ENCODE data around the gene SPACA7.

Gene SPACA7

GRCh38 chr13:112345826-112346172 is 30.4 kb upstream of the SPACA7 start:
- no peak for TF ChIP-seq REST (IDR thresholded peaks at IDR 0.05; ENCODE audit: insufficient replicate concordance, low read depth)
- TF ChIP-seq CTCF (IDR thresholded peaks at IDR 0.05; ENCODE audit: insufficient read depth, low read length), result no peak
- DNase-seq (ENCODE audit: low read depth in 1 of 2, low spot score in 1 of 2), result no peak
- Histone ChIP-seq H3K4me3 (replicated peaks; ENCODE audit: insufficient read depth, low read length) (no peak overlapping the region), H3K27ac (replicated peaks) (no peak overlapping the region), H3K27me3 (ENCODE audit: insufficient read depth, poor library complexity, severe bottlenecking) (peaks cover 25% of the 10 kb centered on the region)

GRCh38 chr13:112346173-112346898 is 29.8 kb upstream of the SPACA7 start:
- TF ChIP-seq POLR2AphosphoS5 (IDR thresholded peaks at IDR 0.05; ENCODE audit: low read depth) (no peak), REST (IDR thresholded peaks at IDR 0.05; ENCODE audit: insufficient replicate concordance, low read depth) (no peak), GABPA (IDR thresholded peaks at IDR 0.05; ENCODE audit: low read depth) (no peak), CTCF (IDR thresholded peaks at IDR 0.05; ENCODE audit: insufficient read depth, low read length) (no peak), SPI1 (IDR thresholded peaks at IDR 0.05; ENCODE audit: borderline replicate concordance, low read depth) (no peak)
- DNase-seq (ENCODE audit: low read depth in 1 of 2, low spot score in 1 of 2), result no peak
- H3K4me3 ChIP-seq (replicated peaks; ENCODE audit: insufficient read depth, low read length), result no peak overlapping the region
- no peak overlapping the region for H3K27ac ChIP-seq (replicated peaks)
- peaks cover 25% of the 10 kb centered on the region for H3K27me3 ChIP-seq (ENCODE audit: insufficient read depth, poor library complexity, severe bottlenecking)

GRCh38 chr13:112346899-112347229 is 29.3 kb upstream of the SPACA7 start:
- Histone ChIP-seq H3K4me3 (replicated peaks; ENCODE audit: insufficient read depth, low read length) (no peak overlapping the region), H3K27ac (replicated peaks) (no peak overlapping the region), H3K27me3 (ENCODE audit: insufficient read depth, poor library complexity, severe bottlenecking) (peaks cover 25% of the 10 kb centered on the region)
- TF ChIP-seq SPI1 (IDR thresholded peaks at IDR 0.05; ENCODE audit: borderline replicate concordance, low read depth) (no peak), CTCF (IDR thresholded peaks at IDR 0.05; ENCODE audit: insufficient read depth, low read length) (no peak), POLR2AphosphoS5 (IDR thresholded peaks at IDR 0.05; ENCODE audit: low read depth) (no peak), REST (IDR thresholded peaks at IDR 0.05; ENCODE audit: insufficient replicate concordance, low read depth) (no peak)
- no peak for DNase-seq (ENCODE audit: low read depth in 1 of 2, low spot score in 1 of 2)

Measured in HL-60 (cell line).